Nasal cavity respiratory epithelium epithelial cell of viscerocranial mucosa (primary cell): ENCODE data around the gene ELOVL4. TPM values are rescaled to one million over a fixed set of nuclear protein-coding genes. Genes with fewer than 3 reads are reported as not detected.

Source experiments
- total RNA-seq: library from RNA; depleted of rRNA; stranded (reverse); fragments of >200 nt; gene quantifications from 2 replicates; pipeline ENCODE4 v1.2.3, GENCODE V29; 2014

ELOVL4 gene
- 5.8 and 13.7 TPM in 2 replicates for total RNA-seq

GRCh38 chr6:79947191-79948186 lies at the start of gene ELOVL4:
ELOVL4 (minus strand) TSS chr6:79947553; CDS start chr6:79947279, 274 bp downstream.

Other genes starting within 250 kb of the ELOVL4 start
- 0.14 and 0.34 TPM in 2 replicates for gene TTK, start 57.1 kb upstream of the ELOVL4 start, total RNA-seq
- gene BCKDHB, start 159.1 kb upstream of the ELOVL4 start, total RNA-seq = 7.5 and 12.4 TPM in 2 replicates